ENCODE results near the gene C1orf122.

GRCh38 chr1:37762516-37762915, 45.1 kb upstream of the C1orf122 start:
- TF ChIP-seq NFYB (IDR thresholded peaks at IDR 0.05; ENCODE audit: insufficient read depth, low read depth, low read length) (no peak), CREB1 (IDR thresholded peaks at IDR 0.05; ENCODE audit: low read depth) (no peak), CTCF (IDR thresholded peaks at IDR 0.05 in 2 of 3, conservative IDR thresholded peaks at IDR 0.05 in 1 of 3; ENCODE audit: control insufficient read depth in 2 of 3, extremely low read depth in 1 of 3, insufficient read depth in 1 of 3, low read depth in 3 of 3, low read length in 3 of 3) (no peak), REST (IDR thresholded peaks at IDR 0.05; ENCODE audit: low read depth, low read length) (no peak), SRF (IDR thresholded peaks at IDR 0.05; ENCODE audit: low read depth in 2 of 2, low read length in 2 of 2) (no peak), FOXM1 (IDR thresholded peaks at IDR 0.05; ENCODE audit: low read depth, low read length) (no peak), ZNF274 (IDR thresholded peaks at IDR 0.05; ENCODE audit: insufficient read depth, insufficient read length) (no peak), RFX5 (IDR thresholded peaks at IDR 0.05; ENCODE audit: low read depth, low read length) (no peak), POLR2AphosphoS5 (IDR thresholded peaks at IDR 0.05; ENCODE audit: low read length) (no peak)
